A673 (cell line): ENCODE results near the gene LMO7. TPM values are rescaled to one million over a fixed set of nuclear protein-coding genes. Genes with fewer than 3 reads are reported as not detected.

Experiments used
- BruUV-seq: library from RNA; stranded (reverse); fragments of 400-500 nt; replicated peaks from 2 replicates; lab custom pipeline; 2021; lab: Mats Ljungman, UMichigan
- CTCF ChIA-PET: fragments of 300-600 bp; sonication (Branson Sonifier 250); formaldehyde crosslinking; loops from one replicate; lab custom pipeline; 2022; ENCODE audit warnings: antibody characterized with exemption; lab: Charles Lee
- POLR2A ChIA-PET: fragments of 300-600 bp; sonication (Branson Sonifier 250); formaldehyde crosslinking; loops from one replicate; lab custom pipeline; 2022; ENCODE audit warnings: antibody characterized with exemption; ENCODE audit not compliant: low non-redundant PET; lab: Charles Lee
- DNase-seq: peaks from one replicate; pipeline ENCODE4 v3.0.0-alpha.2; 2015; ENCODE audit warnings: low spot score
- H3K27ac ChIP-seq: fragments of 200-600 bp; sonication (generic); 2 replicates; pipeline ENCODE4 v1.5.1; 2016; ENCODE audit warnings: mixed run types, low read depth, mild to moderate bottlenecking, mixed read lengths, antibody characterized with exemption, low read length; ENCODE audit not compliant: poor library complexity, severe bottlenecking
- H3K27me3 ChIP-seq: fragments of 200-600 bp; sonication (generic); replicated peaks from 2 replicates; pipeline ENCODE4 v1.6.1; 2017; ENCODE audit warnings: mixed run types, low read depth, mild to moderate bottlenecking, mixed read lengths, antibody characterized with exemption, low read length; ENCODE audit not compliant: insufficient read depth, poor library complexity
- H3K36me3 ChIP-seq: fragments of 200-600 bp; sonication (generic); 2 replicates; pipeline ENCODE4 v1.6.1; 2016; ENCODE audit warnings: mixed run types, mild to moderate bottlenecking, mixed read lengths, antibody characterized with exemption, low read length; ENCODE audit not compliant: insufficient read depth, poor library complexity, severe bottlenecking
- H3K4me1 ChIP-seq: fragments of 200-600 bp; sonication (generic); 2 replicates; pipeline ENCODE4 v1.6.1; 2017; ENCODE audit warnings: mixed run types, mild to moderate bottlenecking, mixed read lengths, antibody characterized with exemption, low read length; ENCODE audit not compliant: insufficient read depth, poor library complexity, severe bottlenecking
- H3K4me3 ChIP-seq: fragments of 200-600 bp; sonication (generic); 2 replicates; pipeline ENCODE4 v1.5.1; 2016; ENCODE audit warnings: low read depth, mixed run types, mild to moderate bottlenecking, mixed read lengths, low read length; ENCODE audit not compliant: poor library complexity, severe bottlenecking
- H3K9me3 ChIP-seq: fragments of 200-600 bp; sonication (generic); 2 replicates; pipeline ENCODE4 v1.6.1; 2016; ENCODE audit warnings: mixed run types, low read depth, mild to moderate bottlenecking, mixed read lengths, antibody characterized with exemption, low read length; ENCODE audit not compliant: poor library complexity, severe bottlenecking
- EZH2 ChIP-seq: fragments of 200-600 bp; sonication (generic); IDR thresholded peaks from 2 replicates; pipeline ENCODE4 v1.6.1; 2017; ENCODE audit warnings: borderline replicate concordance, low read depth, mild to moderate bottlenecking, mixed read lengths, antibody characterized with exemption, low read length; ENCODE audit not compliant: poor library complexity, severe bottlenecking
- intact Hi-C: fragments of 100-400 bp; cut with micrococcal nuclease; formaldehyde crosslinking; loops from one replicate; pipeline ENCODE4 v1.10.0; 2022; ENCODE audit not compliant: unreplicated experiment
- total RNA-seq: library from RNA; stranded (reverse); gene quantifications from 2 replicates; pipeline ENCODE4 v1.2.3, GENCODE V29; 2021
- TF ChIP-seq, protein P1 (sequence below): fragments of 300-800, 200-600 bp; sonication (generic); conservative IDR thresholded peaks from 2 replicates; pipeline ENCODE4 v1.5.1; 2017; ENCODE audit warnings: low read depth, mild to moderate bottlenecking, antibody characterized with exemption, low read length, moderate library complexity, mixed read lengths

The LMO7 gene
- total RNA-seq, 1 experiment from 2014 or later, result 20.3 TPM

DNA sequence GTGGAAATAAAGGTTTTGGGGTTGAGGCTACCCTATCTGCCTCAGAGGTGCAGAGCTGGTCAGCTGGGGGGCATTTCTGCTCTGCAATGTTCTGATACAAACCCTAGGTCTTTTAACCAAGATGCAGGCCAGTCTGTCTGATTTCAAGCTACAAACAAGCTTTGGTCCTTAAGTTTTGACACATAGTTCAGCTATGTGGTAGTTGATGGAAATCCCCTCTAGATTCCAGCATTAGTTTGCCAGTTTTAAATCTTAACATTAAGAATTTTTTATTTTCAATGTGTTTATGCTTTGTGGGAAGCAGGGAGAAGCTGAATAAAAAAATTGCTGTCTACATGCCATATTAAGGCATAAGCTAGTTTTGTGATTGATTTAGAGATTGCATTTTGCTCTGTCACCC lies 225.7 kb downstream of the LMO7 start:
- no peak overlapping the region for H3K27ac ChIP-seq
- intact Hi-C loops, result no loop called here
- no peaks in the 10 kb centered on the region for H3K36me3 ChIP-seq
- no peak overlapping the region for H3K4me3 ChIP-seq
- CTCF ChIA-PET, result no interaction called here
- DNase-seq, result no peak
- POLR2A ChIA-PET, result interaction anchor here (0.7 kb wide), 1 partner anchor 160 kb away, joined by 3 read pairs; no protein-coding TSS in a partner anchor
- TF ChIP-seq EZH2, result no peak
- TF ChIP-seq, protein P1, sequence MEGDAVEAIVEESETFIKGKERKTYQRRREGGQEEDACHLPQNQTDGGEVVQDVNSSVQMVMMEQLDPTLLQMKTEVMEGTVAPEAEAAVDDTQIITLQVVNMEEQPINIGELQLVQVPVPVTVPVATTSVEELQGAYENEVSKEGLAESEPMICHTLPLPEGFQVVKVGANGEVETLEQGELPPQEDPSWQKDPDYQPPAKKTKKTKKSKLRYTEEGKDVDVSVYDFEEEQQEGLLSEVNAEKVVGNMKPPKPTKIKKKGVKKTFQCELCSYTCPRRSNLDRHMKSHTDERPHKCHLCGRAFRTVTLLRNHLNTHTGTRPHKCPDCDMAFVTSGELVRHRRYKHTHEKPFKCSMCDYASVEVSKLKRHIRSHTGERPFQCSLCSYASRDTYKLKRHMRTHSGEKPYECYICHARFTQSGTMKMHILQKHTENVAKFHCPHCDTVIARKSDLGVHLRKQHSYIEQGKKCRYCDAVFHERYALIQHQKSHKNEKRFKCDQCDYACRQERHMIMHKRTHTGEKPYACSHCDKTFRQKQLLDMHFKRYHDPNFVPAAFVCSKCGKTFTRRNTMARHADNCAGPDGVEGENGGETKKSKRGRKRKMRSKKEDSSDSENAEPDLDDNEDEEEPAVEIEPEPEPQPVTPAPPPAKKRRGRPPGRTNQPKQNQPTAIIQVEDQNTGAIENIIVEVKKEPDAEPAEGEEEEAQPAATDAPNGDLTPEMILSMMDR, result no peak
- BruUV-seq, result no TSS peak
- peaks cover 4% of the 10 kb centered on the region for H3K4me1 ChIP-seq
- no peaks in the 10 kb centered on the region for H3K27me3 ChIP-seq
- H3K9me3 ChIP-seq, result no peaks in the 10 kb centered on the region

DNA sequence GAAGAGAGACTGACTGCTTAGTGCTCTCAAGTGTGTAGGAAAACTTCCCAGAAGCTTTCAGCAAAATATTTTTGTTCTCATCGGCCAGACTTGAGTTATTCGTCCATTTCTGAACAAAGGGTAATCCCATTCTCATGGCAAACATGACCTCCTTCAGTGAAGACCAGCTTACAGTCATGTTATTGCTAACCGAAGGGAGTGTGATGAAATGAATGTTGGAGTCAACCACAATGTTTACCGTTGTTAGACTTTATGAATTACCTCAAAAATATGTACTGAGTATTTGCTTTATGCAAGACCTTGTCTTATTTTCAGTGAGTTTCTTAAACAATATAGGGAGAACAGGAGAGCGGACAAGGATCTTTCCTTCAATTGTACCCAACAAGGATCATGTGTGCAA lies 228.6 kb downstream of the LMO7 start:
- POLR2A ChIA-PET, result no interaction called here
- no peak overlapping the region for H3K4me3 ChIP-seq
- CTCF ChIA-PET, result no interaction called here
- peaks cover 4% of the 10 kb centered on the region for H3K4me1 ChIP-seq
- H3K27me3 ChIP-seq, result peaks cover 3% of the 10 kb centered on the region
- no peaks in the 10 kb centered on the region for H3K9me3 ChIP-seq
- no peak for DNase-seq
- TF ChIP-seq, protein P1, result no peak
- no peak for TF ChIP-seq EZH2
- no TSS peak for BruUV-seq
- intact Hi-C loops, result no loop called here
- H3K36me3 ChIP-seq, result no peaks in the 10 kb centered on the region
- H3K27ac ChIP-seq, result no peak overlapping the region

DNA sequence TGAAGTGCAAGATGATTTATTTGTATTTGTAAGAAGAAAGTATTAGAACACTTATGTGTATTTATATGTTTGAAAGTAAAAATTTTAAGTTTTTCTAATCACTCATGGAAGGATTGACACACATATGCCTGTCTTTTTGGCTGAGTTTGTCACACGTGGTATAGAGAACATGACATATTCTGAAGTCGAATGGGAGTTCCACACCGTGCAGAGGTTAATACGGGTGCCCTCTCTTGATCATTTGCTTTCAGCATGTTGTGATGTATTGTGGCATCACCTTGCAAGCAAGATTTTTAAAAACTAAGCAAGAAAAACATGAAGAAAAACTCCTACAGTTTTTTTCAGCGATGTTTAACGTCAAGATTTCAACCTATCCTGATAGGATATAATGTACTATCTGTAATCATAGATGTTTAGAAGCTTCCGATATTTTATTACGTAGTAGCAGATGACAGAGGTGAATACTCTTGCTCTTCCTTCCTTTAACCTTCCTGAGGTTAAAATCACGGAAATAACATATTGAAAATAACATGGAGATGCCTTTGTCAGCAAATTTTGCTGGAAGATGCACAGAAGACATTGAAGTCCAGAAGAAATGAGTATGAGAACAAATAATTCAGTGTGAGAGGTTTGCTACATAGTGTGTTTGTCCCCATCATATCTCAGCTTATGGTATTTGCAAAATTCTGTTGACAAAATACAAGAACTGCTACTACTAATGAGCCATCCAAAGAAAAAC lies 231.4 kb downstream of the LMO7 start:
- H3K4me1 ChIP-seq, result peaks cover 4% of the 10 kb centered on the region
- TF ChIP-seq EZH2, result no peak
- TF ChIP-seq, protein P1, result no peak
- BruUV-seq, result no TSS peak
- no peak for DNase-seq
- ChIA-PET CTCF (no interaction called here), POLR2A (no interaction called here)
- H3K4me3 ChIP-seq, result no peak overlapping the region
- H3K27ac ChIP-seq, result no peak overlapping the region
- H3K9me3 ChIP-seq, result no peaks in the 10 kb centered on the region
- H3K27me3 ChIP-seq, result peaks cover 3% of the 10 kb centered on the region
- H3K36me3 ChIP-seq, result no peaks in the 10 kb centered on the region
- intact Hi-C loops, result no loop called here
